DMS114 treated with DMSO at 0.1 percent for 48 hours (cell line): Measurements from ENCODE around the gene DGKQ.
"Not testable (repeated sequence)": the region's sequence is repeated elsewhere in the genome, so short reads cannot be mapped to it uniquely, and the experiment has no call there.

Experiments used
- DNase-seq: peaks from one replicate; lab custom pipeline; 2025; ENCODE audit not compliant: unreplicated experiment; lab: John Stamatoyannopoulos, UW

DGKQ gene

DNA sequence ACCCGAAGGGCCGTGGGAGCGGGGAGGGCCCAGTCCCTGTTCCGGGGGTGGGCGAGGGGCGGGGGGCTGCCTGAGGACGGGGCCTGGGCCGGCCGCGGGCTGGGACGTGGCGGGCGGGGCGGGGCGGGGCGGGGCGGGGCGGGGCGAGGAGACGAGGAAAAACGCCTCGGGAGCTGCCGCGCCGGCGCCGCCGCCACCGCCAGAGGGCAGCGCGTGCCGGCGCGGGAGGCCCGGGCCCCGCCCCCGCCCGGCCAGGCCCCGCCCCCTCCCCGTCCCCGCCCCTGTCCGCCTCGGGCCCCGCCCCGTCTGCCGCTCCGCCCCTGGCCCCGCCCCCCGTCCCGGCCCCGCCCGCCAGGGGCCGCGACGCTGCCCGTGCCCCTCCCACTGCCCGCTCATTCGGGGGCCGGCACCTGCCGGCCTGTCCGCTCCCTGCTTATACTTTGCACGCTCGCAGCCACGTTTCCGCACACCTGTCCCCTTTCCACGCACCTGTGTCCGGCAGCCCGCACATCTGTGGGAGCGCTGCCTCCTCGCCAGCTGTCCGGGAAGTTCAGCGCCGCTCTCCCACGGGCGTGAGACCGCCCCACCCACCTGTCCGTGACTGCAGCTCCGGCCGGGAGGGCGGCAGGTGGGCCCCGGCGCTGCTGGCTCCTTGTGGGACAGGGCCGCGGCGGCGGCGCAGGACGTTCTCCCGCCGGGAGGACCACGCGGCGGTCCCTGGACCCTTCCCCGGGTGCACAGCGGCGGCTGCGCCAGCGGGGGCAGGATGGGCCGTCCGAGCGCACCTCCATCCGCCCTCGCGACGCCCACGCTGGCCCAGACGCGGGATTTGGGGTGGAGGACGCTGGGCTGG lies 36.4 kb upstream of the DGKQ start:
- no peak for DNase-seq

DNA sequence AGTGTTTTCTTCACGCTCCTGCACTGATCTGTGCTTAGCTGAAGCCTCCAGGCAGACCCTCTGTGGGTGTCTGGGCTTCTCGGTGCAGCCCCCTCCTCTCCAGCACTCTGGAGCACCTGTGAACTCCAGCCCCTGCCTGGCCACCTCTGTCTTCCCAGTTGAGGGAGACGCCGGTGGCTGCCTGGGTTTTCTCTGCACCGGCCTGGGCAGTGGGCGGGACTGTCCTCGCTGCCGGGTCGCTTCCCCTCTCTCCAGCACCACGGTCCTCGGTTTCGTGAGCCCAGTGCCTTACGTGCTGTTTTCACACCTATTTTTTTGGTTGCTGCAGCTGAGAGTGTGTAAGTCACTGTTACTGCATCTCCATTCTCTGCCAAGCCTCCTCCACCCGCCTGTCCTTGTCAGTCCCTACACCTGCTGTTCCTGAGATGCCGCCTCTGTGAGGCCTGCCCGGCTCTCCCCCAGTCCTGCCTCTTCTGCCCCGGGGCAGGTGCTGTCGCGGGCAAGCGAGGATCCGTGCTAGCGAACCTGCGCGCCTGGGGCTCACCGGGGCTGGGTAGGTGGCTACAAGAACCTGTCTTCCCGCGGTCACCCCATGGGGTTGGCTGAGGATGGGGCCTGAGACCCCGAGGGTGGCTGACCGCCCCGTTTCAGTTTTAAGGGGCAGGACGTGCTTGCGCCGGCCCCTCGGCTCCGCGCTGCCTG lies 35.6 kb upstream of the DGKQ start:
- no peak for DNase-seq

GRCh38 chr4:1006856-1007255 lies 33.5 kb upstream of the DGKQ start:
- DNase-seq: no peak

DNA sequence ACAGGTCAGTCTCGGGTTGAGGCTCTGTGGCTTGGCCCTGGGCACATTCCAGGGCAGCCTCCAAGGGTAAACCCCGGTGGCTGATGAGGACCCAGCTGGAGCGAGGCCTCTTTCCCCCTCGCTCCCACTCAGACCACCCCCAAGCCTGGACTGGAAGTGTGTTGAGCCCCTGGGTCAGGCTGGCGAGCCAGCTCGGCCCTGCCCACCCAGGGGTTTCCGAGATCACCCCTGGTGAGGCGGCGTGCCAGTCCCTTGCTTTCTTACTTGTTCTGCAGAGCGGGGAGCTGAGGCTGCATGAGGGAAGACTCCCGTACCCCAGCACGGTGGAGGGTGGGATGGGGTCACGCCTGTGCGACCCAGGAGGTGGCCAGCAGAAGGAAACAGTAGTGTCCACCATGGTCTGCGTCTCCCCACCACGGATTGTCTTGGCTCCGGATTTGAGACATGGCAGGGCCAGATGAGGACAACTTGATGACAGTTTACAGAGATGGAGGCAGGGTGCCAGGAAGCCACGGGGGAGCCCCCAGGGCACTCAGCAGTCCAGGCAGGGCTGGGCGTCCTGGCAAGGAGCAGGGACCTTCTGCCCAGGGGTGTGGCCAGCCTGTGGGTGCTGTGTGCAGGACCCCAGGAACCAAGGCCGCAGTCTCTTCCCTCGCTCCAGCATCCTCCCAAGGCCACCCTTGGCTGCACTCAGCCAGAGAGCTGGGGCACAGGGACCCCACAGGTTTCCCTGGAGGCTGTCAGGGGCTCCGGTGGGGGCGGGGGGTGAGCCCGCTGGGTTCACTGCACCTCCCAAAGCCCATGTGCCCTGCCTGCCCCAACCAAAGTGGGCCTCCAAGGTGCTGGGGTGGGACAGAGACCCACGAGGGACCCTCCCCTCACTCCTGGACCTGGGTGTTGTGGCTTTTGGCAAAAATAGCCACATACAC lies 31.5 kb upstream of the DGKQ start:
- no peak for DNase-seq

DNA sequence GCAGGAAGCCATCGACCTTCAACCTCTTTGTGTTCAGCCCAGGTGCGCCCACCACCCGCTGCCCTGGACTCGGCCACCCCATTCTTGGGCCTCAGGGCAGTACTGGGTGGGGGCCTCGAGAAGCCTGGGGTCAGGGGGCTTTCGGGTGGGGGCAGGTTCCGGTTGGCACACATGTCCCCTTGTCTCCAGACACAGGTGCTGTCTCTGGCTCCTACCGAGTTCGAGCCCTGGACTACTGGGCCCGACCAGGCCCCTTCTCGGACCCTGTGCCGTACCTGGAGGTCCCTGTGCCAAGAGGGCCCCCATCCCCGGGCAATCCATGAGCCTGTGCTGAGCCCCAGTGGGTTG lies 30.7 kb upstream of the DGKQ start:
- no peak for DNase-seq

DNA sequence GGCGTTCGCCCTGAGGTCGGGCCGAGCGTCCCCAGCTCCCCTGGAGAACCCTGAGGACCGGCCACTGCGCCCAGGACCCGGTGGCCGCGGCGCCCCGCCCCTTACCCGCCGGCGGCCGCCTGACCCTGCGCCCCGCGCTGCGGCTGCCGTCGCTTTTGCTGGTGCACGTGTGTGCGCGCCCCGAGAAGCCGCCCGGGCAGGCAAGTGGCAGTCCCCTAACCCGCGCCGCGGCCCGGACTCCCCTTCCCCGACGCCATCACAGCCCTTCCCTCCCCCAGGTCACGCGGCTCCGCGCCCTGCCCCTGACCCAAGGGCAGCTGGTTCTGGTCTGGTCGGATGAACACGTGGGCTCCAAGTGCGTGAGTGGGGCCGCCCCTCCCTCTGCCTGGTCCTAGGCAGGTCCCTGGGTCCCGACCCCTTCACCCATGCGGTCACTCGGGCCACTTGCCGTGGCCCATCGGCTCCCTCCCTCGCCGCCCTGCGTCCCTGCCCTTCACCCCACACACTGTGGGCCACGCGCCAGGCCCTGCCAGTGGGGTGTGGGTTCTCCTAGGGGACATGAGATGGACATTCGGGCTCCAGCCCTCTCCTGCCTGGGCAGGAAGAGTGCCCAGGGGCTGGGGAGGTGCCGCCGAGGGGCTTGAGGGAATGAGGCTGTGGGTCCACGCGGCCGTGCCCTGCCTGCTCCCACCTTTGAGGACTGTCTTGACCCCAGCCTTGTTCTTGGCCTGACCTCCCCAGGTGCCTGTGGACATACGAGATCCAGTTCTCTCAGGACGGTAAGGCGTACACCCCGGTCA lies 30.1 kb upstream of the DGKQ start:
- no peak for DNase-seq

DNA sequence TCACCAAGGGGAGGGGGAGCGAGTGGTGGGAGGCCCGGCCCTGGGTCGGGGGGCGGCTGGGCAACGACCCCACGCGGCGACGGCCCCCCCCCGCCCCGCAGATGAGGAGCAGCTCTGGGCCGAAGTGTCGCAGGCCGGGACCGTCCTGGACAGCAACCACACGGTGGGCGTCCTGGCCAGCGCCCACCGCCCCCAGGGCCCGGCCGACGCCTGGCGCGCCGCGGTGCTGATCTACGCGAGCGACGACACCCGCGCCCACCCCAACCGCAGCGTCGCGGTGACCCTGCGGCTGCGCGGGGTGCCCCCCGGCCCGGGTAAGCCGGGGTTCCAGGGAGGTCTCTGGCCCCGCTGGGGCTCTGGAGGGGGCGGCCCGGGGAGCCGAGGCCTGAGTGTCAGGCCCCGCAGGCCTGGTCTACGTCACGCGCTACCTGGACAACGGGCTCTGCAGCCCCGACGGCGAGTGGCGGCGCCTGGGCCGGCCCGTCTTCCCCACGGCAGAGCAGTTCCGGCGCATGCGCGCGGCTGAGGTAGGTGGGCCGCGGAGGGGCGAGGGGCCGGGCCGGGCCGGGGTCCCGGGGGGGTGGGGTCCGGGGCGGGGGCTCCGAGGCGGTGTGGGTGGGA lies 29.4 kb upstream of the DGKQ start:
- no peak for DNase-seq

DNA sequence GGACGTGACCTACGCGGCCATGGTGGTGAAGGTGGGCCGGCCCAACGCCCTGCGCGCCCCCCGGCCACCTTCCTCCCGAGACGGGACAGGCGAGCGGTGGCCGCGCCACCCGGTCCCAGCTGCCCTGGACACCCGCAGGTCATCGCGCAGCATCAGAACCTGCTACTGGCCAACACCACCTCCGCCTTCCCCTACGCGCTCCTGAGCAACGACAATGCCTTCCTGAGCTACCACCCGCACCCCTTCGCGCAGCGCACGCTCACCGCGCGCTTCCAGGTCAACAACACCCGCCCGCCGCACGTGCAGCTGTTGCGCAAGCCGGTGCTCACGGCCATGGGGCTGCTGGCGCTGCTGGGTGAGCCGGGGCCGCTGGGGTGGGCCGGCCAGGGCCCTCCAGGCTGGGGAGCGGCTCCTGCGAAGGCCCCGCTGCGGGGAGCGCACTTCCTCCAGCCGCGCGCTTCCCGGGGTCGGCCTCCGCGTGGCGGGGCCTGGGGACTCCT lies 28.8 kb upstream of the DGKQ start:
- DNase-seq: no peak

DNA sequence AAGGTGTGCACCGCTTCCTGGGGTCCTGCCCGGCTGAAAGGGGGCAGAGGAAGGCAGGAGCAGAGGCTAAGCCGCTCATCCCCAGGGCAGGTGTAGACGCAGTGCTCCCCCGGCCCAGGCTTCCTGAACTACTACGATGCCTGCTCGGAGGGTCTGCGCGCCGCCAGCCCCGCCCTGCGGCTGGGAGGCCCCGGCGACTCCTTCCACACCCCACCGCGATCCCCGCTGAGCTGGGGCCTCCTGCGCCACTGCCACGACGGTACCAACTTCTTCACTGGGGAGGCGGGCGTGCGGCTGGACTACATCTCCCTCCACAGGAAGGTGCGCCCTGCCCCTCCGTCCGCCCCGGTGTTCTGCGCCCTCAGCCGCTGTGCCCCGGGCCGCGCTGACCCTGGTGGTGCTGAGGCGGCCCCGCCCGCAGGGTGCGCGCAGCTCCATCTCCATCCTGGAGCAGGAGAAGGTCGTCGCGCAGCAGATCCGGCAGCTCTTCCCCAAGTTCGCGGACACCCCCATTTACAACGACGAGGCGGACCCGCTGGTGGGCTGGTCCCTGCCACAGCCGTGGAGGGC lies 28.3 kb upstream of the DGKQ start:
- DNase-seq: no peak

GRCh38 chr4:1000686-1001260 lies 27.4 kb upstream of the DGKQ start:
- DNase-seq: no peak

GRCh38 chr4:999882-1000425 lies 26.6 kb upstream of the DGKQ start:
- no peak for DNase-seq

DNA sequence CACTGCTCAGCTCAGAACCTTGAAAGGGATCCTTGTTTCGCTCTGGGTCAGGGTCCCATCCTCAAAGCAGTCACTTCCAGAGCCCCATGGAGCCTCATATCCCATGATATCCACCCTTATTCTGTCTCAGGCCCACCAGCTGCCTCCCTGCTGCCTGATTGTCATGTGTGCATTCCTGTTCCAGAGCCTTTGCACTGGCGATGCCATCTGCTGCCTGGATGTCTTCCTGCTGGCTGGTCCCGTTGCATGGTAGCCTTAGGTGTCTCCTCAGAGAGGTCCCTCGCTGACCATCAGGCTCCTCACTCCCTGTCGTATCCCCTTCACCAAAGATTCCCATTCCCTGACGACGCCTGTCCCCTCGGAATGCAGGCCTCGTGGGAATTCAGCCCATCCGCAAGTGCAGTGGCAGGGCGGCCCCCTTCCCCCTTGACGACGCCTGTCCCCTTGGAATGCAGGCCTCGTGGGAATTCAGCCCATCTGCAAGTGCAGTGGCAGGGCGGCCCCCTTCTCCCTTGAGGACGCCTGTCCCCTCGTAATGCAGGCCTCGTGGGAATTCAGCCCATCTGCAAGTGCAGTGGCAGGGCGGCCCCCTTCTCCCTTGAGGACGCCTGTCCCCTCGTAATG lies 26.0 kb upstream of the DGKQ start:
- not testable (repeated sequence) for DNase-seq

- DNase-seq: no peak
These were observed 24.8 kb upstream of the DGKQ start for GRCh38 chr4:998096-998691.

GRCh38 chr4:997375-998071 lies 24.2 kb upstream of the DGKQ start:
- DNase-seq: no peak

DNA sequence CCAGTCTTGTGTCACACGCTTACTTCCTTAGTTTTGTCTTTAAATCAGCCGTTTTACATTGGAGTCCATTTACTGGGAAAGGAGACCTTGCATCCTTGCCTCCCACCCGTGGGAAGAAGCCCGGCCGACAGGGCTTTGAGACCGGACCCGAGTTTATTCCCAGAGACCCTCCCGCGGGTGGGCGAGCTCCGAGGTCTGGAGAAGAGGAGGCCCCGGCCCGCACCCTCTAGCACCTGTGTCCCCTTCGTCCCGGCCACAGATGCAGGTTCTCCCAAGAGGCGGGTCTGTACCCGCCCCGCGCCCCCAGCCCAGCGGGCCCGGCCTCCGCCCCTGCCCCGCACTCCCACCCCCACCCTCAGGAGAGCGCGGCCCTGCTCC lies 23.6 kb upstream of the DGKQ start:
- no peak for DNase-seq

- no peak for DNase-seq
These were observed 22.9 kb upstream of the DGKQ start for GRCh38 chr4:996030-996996.
